ENCODE results near the gene GTPBP10.
A peak's percentile ranks its signal among the peaks of the same experiment; 100 is the strongest.

The GTPBP10 gene

DNA sequence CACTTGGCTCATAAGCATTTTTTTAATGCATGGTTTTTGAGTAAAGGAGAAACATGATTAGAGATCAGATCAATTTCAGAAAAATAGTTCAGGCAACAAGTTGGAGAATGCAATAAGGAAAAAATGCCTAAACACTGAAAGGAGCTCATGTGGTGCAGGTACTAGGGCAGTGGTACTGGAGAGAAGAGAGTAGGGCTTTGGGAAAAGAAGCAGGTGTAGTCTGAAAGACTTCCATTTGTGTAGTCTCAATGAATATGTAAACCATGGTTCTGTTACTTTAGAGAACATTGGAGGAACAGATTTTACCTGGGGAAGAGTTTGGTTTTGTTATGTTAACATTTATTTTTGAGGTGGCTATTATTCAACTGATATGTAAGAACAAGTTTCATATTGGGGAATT is 5.5 kb downstream of the GTPBP10 start:
- DNase-seq (ENCODE audit: low spot score), result no peak

DNA sequence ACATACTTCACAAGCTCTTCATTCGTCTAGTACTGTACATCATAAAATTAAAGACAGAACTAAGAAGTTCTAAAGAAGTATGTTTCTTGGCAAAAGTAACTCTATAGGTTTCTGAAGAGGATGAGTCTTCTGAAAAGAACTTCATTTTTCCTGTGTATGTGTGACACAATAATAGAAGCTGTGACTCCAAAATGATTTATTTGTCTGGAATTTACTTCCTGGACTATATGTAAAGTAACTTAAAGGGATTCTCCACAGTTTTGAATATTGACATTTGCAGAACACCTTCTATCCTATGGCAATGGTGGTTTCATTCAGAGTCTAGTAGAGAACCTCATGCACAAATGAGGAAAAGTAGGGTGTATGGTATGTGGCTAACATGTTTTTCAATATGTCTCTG is 36.9 kb downstream of the GTPBP10 start:
- DNase-seq (ENCODE audit: low spot score), result no peak

DNA sequence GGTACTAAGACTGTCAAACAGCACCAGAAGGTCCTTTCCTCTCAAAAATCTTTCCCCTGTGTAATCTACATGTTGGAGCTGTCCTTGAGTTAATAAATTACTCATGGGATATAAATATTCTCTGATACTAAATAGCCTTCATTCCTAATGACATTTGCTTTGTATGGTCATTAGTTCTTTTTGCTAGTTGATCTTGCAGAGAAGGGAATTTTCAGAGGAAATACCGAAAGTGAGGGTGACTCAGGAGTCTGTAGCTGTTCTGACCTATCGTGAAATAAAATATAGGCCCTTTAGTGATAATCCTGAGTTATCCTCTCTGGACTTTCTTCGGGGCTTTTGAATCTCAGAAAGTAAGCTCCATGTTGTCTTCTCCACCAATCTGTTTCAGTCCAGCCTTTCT is 37.3 kb downstream of the GTPBP10 start:
- DNase-seq (ENCODE audit: low spot score), result no peak

GRCh38 chr7:90384433-90384832 is 37.9 kb downstream of the GTPBP10 start:
- DNase-seq (ENCODE audit: low spot score), result no peak

DNA sequence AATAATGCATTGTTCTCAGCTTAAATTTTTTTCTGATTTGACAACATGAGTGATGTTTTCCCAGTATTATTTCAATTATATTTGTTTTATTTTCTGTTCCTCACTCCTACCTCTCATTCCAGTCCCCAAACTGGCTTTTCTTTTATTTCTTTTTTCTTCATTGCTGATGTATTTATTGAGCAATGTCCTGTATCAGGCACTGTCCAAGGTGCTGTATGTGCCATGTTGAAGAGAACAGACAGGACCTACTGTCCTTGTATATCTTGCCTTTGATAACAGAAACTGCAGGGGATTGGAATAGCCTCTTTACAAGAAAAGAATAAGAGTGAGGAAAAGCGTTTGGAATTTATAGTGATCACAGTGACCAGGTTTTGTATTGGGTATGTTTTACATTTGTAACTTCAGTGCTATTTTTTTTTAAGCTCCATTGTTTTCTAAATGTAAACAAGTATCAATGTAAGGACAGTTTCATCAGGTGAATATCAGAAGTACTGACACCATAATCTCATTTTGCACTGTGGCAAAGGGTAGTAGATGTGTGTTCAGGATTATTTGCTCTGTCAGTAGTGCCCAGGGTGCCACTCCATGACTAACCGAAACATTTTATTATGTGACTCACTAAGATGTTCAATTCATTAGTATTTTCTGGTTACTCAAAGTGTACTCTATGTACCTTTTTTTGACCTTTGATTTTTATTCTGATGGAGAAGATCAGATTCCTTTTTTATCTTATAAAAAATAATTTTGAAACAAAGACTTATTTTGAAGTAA is 41.1 kb downstream of the GTPBP10 start:
- no peak for DNase-seq (ENCODE audit: low spot score)

DNA sequence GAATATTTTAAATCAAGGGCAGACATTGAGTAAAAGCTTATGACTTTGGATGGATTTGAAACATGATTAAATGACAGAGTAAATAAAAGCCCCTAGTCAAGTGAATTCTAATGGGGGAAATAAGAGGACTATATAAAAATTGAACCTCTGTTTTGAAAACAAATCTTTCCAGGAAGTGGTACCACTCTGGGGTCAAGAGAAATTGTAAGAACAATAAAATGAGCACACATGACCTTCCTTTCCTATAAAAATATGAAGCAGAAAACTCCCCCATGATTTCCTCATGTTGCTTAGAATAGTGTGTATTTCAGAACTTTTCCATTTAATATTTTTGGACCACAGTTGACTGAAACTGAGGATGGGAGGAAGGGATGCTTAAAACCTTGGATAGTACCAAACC is 44.4 kb downstream of the GTPBP10 start:
- DNase-seq (ENCODE audit: low spot score), result no peak

- no peak for DNase-seq (ENCODE audit: low spot score)
Measured at GRCh38 chr7:90391488-90391887, 45.0 kb downstream of the GTPBP10 start.

DNA sequence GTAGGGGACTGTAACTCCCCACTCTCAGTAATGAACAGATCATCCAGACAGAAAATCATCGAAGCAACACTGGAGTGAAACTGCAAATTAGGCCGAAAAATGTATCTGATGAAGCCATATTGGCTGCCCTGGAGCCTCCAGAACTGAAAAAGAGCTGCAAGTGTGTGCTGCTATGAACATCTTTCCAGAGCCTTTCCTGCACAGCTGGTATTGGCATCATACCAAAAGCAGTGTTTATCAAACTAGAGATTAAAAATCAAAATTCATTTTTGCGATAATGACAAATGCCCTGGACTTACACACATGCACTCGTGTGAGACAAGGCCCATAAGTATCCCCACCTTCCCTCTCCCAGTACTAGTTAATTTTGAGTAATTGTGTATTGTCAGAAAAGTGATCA is 49.9 kb downstream of the GTPBP10 start:
- no peak for DNase-seq (ENCODE audit: low spot score)

- DNase-seq (ENCODE audit: low spot score), result no peak
Measured at GRCh38 chr7:90401989-90402388, 55.5 kb downstream of the GTPBP10 start.

DNA sequence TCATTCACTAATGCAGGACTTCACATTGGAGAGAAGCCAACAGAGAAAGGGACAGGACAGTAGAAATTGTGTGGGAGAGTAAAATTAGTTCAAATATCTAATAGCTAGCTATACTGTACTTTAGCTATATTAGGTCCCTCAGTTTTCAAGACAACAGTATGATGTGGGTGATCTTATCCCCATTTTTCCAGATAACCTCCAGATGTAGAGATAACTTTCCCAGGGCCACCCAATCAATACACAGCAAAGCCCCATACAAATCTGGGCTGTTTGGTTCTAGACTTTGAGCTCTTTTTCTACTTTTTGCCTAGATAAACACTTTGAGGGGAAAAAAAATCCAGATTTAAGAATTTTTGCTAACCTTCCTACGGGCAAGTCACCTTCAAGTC is 56.3 kb downstream of the GTPBP10 start:
- no peak for DNase-seq (ENCODE audit: low spot score)

DNA sequence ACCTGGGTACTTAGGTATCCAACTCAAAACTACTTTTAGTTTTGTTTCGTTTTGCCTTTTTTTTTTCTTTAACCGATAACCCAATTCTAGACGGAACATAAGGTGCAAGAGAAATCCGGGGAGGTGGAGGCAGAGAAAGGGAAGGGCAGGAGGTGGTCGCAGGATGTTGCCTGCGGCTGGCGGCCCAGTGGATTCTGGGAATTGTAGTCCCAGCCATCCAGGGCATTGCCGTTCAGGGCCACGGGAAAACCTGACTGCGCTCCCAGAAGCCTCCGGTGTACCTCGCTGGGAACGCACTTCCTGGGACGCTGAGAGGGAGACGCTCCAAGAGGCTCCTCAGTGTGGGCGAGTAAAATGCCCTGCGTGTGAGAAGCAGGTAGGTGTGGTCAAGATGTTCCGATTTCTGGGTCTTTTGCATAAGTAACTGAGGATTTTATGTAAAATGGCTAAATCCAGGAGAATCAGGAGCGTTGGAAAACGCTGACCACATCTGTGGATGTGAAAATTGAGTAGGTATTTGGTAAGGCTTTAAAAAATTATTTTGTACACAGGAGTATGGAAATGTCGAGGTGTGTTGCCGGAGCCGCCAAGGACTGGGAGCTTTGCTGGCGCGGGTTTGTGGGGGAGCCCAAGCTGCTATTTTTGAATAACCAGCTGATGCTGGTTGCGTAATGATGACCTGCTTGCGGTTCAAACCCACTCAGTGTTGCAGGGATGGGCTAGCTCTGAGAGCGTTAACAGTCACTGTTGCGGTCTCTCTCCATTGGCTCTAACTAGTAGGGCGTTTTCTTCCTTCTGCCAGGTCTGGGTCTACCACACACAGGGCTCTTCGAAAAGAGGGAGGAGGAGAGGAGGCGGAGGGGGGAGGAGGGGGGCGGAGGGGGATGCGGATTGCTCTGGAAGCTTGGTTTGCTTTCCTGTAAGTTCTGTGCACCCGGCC is 56.9 kb downstream of the GTPBP10 start, which contains the start of gene CLDN12:
CLDN12 (plus strand) TSS at position 288 of the 940 bp plus-strand sequence. CDS start 9,216 bp downstream, outside the sequence.
- DNase-seq (ENCODE audit: low spot score), result peak; percentile 55

DNA sequence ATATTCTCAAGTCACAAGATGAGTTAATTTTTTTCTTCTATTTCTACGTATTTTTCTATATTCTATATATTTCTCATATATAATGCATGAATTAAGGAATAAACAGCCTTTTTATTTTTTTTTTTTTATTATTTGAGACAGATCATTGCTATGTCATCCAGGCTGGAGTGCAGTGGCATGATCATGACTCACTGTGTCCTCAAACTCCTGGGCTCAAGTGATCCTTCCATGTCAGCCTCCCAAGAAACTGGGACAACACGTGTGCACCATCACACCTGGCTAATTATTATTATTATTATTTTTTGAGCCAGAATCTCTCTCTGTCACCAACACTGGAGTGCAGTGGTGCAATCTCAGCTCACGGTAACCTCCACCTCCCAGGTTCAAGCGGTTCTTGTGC is 58.3 kb downstream of the GTPBP10 start:
- DNase-seq (ENCODE audit: low spot score), result no peak

DNA sequence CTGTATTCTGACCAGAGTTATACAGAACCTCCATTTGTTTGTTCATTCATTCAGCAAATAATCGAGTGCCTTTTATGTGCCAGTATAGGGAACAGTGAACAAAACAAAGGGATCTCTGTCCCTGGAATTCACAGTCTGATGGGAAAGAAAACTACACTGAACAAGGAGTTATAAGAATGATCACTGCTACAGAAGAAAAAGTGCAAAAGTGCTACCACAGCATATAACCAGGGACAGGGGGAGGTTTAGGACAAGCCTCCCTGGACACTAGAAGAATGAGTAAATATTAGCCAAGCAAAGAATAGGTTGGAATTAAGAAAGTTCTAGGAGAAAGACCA is 60.9 kb downstream of the GTPBP10 start:
- DNase-seq (ENCODE audit: low spot score), result no peak

DNA sequence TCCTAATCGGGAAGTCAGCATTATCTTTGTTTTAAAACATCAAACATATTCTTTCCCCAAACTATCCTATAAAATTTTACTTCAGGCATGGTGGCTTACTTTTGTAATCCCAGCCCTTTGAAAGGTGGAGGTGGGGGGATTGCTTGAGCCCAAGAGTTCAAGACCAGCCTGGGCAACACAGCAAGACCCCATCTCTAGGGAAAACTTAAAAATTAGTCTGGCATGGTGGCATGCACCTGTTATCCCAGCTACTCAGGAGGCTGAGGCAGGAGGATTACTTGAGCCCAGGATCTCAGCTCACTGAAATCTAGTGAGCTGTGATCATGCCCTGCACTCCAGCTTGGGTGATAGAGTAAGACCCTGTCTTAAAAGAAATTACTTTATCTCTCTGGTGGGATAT is 61.6 kb downstream of the GTPBP10 start:
- DNase-seq (ENCODE audit: low spot score), result no peak

- DNase-seq (ENCODE audit: low spot score), result no peak
Measured at GRCh38 chr7:90409667-90410066, 63.2 kb downstream of the GTPBP10 start.

DNA sequence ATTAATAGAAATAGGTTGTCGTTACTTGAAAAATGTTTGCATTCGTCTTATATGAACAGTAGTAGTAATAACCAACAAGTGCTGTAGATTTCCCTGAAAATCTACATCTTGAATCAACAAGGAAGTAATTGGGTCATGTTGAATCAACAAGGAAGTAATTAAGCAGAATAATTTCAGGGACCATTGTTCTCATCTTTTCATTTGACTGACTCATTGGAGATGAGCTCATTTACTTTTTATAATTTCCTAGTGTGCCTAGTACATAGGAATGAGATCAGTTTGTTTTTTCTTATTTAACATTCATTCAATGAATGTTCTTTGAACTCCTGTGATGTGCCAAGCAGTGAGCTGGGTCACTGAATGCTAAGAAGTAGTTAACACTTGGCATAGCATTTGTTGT is 65.0 kb downstream of the GTPBP10 start:
- DNase-seq (ENCODE audit: low spot score), result no peak

DNA sequence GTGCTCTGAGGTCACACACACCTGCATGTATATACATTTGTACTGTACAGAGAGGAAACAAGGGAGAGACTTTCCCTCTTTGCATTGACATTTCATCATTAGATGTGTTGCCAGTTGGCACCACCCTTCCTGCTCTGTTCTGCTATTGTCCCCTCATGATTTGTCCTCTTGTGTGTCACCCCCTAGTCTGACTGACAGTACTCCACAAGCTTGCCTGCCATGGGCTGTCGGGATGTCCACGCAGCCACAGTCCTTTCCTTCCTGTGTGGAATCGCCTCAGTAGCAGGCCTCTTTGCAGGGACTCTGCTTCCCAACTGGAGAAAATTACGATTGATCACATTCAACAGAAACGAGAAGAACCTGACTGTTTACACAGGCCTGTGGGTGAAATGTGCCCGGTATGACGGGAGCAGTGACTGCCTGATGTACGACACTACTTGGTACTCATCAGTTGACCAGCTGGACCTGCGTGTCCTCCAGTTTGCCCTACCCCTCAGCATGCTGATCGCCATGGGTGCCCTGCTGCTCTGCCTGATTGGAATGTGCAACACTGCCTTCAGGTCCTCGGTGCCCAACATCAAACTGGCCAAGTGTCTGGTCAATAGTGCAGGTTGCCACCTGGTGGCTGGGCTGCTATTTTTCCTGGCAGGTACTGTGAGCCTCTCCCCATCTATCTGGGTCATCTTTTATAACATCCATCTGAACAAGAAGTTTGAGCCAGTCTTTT is 66.1 kb downstream of the GTPBP10 start:
- no peak for DNase-seq (ENCODE audit: low spot score)

DNA sequence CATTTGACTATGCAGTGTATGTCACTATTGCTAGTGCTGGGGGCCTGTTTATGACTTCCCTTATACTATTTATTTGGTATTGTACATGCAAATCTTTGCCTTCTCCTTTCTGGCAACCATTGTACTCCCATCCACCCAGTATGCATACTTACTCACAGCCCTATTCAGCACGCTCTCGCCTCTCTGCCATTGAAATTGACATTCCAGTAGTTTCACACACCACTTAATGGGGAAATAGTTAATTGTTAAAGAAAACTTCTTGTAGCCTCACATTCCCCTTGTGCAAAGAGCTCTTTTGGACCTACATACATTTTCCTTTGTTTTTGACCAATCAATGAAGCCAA is 66.6 kb downstream of the GTPBP10 start:
- no peak for DNase-seq (ENCODE audit: low spot score)

DNA sequence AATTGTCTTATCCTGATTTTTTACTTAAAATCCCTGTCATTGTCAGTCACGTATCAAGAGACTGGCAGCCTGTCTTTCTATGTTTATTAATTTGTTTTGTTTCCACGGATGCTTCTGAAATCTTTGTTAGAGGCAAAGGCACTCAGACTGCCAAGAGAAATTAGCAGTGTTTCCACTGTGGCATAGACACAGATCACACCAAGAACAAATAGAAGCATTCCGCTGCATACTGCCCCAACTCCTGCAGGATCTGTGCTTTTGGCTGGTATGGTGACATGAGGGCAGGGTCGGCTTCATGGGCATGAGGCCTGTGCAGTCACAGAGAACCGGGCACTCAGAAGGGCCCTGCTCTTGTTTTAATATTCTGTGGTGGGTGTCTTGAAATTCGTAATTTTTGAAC is 75.1 kb downstream of the GTPBP10 start:
- no peak for DNase-seq (ENCODE audit: low spot score)

- no peak for DNase-seq (ENCODE audit: low spot score)
Measured at GRCh38 chr7:90424720-90425119, 78.2 kb downstream of the GTPBP10 start.

DNA sequence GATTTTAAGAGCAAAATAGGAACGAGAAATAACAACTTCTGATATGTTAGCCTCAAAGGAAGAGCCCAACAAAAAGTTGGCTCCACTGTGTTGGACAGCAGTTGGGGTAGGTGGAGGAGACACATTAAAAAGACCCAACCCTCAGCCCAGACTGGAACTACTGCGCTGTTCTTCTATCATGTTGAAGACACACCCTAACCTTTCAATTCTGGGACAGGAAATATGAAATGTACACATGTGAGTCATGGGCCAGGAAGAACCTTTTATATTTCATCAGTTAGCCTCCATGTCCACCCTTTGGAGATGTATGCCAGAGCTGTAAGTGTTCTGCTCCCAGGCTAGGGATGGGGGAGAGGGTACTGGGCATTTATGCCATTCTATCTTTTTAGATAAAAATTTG is 78.9 kb downstream of the GTPBP10 start:
- DNase-seq (ENCODE audit: low spot score), result no peak

GRCh38 chr7:90430614-90431460 is 84.3 kb downstream of the GTPBP10 start:
- DNase-seq (ENCODE audit: low spot score), result no peak
